GM21723 (cell line): ENCODE measurements around the gene ERVW-1.
A peak's percentile ranks its signal among the peaks of the same experiment; 100 is the strongest.
"Not testable (repeated sequence)": the region's sequence is repeated elsewhere in the genome, so short reads cannot be mapped to it uniquely, and the experiment has no call there.

Experiments
- ATAC-seq: cut with Tn5 transposase; IDR thresholded peaks from one replicate; pipeline ENCODE4 v1.9.1; 2021; ENCODE audit warnings: mild to moderate bottlenecking, moderate library complexity; ENCODE audit not compliant: unreplicated experiment

The ERVW-1 gene

GRCh38 chr7:92475261-92475770, 2.4 kb downstream of the ERVW-1 start:
- ATAC-seq, result not testable (repeated sequence)

DNA sequence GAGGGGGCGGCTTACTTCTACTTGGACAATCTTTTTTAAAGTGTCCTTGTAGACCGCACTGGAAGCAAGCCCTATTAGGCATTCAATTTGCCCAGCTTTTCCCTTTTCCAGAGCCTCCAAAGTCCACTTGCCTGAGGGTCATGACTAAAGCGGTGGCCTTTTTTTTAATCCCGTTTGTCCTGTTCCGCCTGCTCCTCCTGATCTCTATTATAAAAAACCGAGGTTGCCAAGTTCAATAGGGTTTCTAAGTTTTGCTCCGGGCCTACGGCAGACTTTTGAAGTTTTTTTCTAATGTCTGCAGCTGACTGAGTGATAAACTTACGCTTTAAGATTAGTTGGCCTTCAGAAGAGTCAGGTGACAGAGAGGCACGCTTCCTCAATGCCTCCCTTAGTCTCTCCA, 3.8 kb downstream of the ERVW-1 start:
- not testable (repeated sequence) for ATAC-seq

DNA sequence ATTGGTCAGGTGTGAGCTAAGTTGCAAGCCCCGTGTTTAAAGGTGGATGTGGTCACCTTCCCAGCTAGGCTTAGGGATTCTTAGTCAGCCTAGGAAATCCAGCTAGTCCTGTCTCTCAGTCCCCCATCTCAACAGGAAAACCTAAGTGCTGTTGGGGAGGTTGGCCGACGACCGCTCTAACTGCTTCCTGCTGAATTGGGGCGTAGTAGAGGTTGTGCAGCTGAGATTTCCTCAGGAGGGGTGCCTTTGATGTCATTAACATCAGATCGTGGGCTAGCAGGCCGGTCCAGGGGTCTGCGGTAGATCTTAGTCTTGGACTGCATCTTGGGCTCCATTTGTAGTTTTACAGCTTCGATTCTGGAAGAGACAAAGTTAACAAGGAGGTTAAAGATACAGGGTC, 9.2 kb downstream of the ERVW-1 start:
- not testable (repeated sequence) for ATAC-seq

GRCh38 chr7:92466682-92467081, 11.1 kb downstream of the ERVW-1 start:
- no peak for ATAC-seq

GRCh38 chr7:92464515-92464914, 13.2 kb downstream of the ERVW-1 start:
- no peak for ATAC-seq

- no peak for ATAC-seq
These were observed 15.2 kb downstream of the ERVW-1 start for GRCh38 chr7:92462560-92462959.

DNA sequence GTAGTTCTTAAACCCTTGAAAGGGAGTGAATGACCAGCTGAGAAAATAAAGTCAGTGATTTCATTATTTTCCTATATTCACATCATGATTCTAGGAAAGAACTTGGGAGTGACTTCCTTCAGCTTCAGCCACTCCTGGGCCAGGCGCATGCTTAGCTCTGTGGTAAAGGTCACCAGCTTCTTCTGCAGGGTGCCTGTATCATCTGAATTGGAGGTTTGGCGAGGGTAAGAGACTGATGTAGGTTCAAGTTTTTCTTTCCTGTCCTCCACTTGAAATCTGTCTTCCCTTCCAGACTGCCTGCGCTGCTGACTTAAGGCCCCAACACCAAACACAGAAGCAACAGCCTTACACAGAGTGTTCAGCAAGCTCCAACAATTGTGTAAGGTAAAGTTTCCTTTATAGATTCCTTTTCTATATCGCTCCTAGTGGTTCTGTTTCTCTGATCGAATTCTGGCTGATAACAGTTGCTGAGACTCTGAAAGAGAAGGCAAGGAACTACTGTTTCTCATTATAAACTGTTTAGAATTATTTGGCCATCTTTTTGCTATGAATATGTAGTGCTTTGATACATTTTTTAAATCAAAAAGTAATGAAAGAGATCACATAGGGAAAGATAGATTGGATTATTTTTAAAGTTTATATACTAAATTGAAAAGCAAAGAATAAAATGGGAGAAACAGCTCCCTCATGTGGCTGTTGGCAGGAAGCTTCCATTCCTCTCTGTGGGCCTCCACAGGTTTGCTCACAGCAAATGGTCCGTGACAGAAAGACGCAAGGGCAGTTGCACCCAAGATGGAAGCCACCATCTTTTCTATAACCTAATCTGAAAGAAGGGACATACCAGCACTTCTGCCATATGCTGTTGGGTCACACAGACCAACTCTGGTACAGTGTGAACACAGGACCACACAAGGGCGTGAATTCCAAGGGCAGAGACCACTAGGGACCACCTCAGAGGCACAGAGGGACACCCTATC, 16.4 kb downstream of the ERVW-1 start:
- ATAC-seq, result peak; percentile 77

DNA sequence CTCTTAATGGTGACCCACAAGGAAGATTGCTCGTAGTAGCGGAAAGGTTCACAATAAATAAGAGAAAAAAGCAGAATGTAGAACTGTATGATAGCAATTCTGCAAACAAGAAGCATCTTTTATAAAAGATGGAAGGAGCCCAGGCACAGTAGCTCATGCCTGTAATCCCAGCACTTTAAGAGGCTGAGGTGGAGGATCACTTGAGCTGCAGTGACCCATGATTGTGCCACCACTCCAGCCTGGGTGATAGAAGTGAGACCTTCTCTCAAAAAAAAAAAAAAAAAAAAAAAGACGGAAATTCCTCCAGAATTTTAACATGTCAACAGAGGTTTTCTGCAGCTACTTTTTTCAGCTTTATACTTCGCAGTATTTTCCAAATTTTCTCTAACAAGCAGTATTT, 17.2 kb downstream of the ERVW-1 start:
- ATAC-seq, result no peak

DNA sequence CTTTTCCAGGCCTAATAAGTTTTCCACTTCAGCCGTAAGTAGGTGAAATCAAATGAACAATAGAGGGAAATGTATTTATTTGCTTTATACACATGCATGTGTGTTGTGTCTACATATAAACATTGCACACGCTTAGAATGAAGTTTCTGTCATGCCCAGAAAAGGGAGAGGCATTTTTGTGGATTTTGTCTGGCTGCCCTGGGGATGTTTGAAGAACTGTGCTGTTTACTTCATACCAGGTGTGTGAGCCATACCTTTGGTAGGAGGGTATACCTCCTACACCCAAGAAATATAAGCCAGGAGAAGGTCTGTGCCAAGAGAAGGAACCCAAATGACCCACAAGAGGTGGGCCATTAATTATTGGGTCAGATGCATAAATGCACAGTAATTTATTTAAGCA, 17.6 kb downstream of the ERVW-1 start:
- no peak for ATAC-seq

DNA sequence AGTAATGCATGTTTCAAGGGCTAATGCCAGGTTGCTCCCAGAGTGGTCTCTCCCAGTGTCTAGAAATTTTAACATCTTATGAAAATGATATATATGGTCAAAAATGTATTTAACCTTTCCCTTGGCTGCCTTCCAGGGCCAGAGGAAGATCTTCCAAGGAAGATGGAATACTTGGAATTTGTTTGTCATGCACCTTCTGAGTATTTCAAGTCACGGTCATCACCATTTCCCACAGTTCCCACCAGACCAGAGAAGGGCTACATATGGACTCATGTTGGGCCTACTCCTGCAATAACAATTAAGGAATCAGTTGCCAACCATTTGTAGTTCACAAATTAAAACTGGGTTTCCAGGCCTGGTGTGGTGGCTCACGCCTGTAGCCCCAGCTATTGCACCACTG, 21.5 kb downstream of the ERVW-1 start:
- no peak for ATAC-seq

- ATAC-seq, result no peak
These were observed 26.1 kb downstream of the ERVW-1 start for GRCh38 chr7:92451645-92452044.

DNA sequence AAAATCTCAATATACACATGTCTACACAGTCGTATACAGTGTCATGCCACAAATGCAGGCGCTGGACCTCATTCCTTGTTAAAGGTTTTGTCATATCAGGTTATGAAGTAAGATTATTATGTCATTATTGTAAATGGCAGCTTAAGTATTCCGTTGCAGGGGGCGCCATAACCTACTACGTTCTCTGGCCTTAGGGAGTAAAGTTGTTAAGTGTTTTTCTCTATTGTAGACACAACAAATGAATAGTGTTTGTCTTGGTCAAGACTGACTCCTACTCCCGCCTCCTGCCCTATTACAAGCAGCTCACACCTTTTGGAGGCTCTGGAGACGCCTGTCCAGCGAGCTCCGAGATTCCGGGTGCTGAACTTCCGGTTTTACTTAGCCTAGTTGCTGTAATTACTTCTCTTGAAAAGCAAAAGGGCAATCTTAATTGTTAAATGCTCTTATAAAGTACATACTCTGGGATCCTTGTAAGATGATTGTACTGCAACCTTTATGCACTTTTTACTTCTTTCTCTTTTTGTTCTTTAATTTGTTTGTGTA, 29.5 kb downstream of the ERVW-1 start:
- ATAC-seq, result peak; percentile 52

GRCh38 chr7:92447345-92448204, 30.2 kb downstream of the ERVW-1 start, which contains the start of gene GATAD1:
Gene GATAD1, plus strand, starts transcription at chr7:92447482. Its CDS starts 248 bp downstream, at chr7:92447730.
- peak; percentile 89 for ATAC-seq

DNA sequence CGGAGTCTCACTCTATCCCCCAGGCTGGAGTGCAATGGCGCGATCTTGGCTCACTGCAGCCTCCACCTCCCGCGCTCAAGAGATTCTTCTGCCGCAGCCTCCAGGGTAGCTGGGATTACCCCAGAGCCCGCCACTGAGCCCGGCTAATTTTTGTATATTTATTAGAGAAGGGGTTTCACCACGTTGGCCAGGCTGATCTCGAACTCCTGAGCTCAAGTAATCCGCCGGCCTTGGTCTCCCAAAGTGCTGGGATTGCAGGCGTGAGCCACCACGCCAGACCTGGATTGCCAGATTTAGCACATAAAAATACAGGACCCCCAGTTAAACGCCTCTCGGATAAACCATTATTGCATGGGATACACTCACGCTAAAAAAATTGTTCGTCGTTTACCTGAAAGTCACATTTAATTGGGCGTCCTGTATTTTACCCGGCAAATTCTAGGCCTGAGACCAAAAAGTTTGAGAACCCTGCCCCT, 30.8 kb downstream of the ERVW-1 start:
- ATAC-seq, result no peak

- not testable (repeated sequence) for ATAC-seq
These were observed 35.0 kb downstream of the ERVW-1 start for GRCh38 chr7:92442720-92443119.

GRCh38 chr7:92437956-92438491, 39.7 kb downstream of the ERVW-1 start:
- no peak for ATAC-seq

- ATAC-seq, result no peak
These were observed 40.9 kb downstream of the ERVW-1 start for GRCh38 chr7:92436612-92437445.

- no peak for ATAC-seq
These were observed 42.2 kb downstream of the ERVW-1 start for GRCh38 chr7:92435542-92435941.

- ATAC-seq, result no peak
These were observed 44.7 kb downstream of the ERVW-1 start for GRCh38 chr7:92433019-92433418.
